ENCODE data around the gene EPSTI1. TPM values are rescaled to one million over a fixed set of nuclear protein-coding genes. Genes with fewer than 3 reads are reported as not detected.
"Not testable (repeated sequence)": the region's sequence is repeated elsewhere in the genome, so short reads cannot be mapped to it uniquely, and the experiment has no call there.

The EPSTI1 gene
- total RNA-seq, 1 experiment from 2014 or later = 2.4 TPM

DNA sequence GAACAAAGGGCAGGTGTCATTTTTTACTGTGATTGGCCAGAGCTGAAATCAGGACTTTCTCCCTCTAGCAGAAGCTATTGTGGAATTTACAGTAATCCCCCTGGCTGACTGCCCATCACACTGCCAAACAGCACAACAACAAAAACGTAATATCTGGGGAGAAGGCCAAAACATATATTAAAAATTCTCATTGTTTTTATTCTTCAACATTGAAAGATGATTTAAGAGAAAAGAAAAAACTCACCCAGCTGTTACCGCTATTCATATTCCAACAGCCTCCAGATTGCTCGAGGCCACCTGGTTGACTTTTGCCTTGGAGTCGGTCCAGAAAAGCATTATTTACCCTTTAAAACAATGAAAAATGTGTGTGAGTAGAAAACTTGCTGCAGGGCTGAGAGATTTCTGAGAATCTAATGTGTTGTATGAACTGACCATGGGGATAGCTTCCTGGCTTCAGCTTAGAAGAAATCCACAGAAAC lies 97.2 kb downstream of the EPSTI1 start:
- no peak for DNase-seq (ENCODE audit: low spot score)

DNA sequence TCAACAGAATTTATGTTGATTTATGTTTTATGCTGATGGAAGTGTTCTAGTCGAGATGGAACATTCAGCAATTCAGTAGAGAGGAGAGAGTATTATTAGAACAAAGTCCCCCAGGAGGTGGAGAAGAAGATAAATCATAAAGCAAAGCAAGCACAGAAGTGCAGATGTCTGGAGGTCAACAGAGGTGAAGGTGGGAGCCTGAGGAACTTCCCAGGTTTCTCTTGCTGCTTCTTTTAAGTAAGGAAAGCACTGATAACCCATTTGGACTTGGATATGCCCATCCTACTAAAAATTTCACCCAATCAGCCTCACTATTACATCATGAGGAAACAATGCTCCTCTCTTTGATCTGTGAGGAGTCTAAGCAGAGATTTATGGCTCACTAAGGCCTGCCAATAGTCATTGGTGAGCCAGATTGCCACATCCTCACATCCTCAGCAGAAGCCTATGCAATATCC lies 98.8 kb downstream of the EPSTI1 start:
- DNase-seq (ENCODE audit: low spot score) = no peak

DNA sequence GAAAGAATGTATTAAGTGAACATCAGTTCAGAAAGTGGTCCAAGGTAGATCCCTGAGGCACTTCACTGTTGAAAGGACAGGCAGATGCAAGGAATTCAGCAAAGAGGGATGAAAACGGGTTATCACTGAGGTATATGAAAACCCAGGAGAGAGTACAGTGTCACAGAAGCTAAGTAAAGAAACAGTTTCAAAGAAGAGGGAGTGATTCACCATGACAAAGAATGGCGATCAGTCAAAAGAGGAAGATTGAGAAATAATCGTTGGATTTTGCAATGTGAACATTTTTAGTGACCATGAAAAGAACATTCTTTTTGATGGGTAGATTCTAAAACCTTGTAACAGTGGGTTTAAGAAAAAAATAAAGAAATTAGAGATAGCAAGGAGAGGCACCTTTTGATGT lies 99.3 kb downstream of the EPSTI1 start:
- DNase-seq (ENCODE audit: low spot score) = no peak

DNA sequence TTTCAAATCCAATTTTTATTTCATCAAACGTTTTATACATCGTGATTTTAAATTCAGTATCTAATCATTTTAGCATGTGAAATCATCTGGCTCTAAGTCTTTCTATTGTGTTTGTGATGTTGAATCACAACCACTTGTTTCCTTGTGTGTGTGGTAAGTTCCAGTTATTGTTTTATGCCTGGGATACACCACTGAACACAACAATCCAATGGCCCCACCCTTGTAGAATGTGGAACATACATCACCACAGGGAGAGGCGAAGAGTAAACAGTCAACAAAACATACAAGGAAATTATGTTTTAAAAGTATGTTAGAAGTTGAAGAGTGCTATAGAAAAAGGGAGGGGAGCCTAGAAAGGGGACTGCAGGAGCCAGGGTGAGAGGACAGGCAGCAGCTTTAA lies 100.5 kb downstream of the EPSTI1 start:
- no peak for DNase-seq (ENCODE audit: low spot score)

DNA sequence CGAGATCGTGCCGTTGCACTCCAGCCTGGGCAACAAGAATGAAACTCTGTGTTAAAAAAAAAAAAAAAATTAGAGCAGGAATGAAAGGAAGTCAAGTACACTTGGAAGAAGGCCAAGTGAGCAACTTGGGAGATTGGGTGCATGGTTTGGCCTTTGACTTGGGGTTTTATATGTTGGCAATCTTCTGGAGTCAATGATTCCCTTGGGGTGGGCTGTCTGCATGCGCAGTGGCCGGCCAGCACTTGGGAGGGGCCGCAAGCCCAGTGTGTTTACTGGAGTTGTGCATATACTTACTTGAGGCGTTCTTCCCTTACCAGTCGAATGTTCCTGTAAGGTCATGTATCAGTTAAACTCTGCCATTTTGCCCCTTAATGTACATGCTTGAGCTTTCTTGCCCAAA lies 106.7 kb downstream of the EPSTI1 start:
- DNase-seq (ENCODE audit: low spot score) = no peak

DNA sequence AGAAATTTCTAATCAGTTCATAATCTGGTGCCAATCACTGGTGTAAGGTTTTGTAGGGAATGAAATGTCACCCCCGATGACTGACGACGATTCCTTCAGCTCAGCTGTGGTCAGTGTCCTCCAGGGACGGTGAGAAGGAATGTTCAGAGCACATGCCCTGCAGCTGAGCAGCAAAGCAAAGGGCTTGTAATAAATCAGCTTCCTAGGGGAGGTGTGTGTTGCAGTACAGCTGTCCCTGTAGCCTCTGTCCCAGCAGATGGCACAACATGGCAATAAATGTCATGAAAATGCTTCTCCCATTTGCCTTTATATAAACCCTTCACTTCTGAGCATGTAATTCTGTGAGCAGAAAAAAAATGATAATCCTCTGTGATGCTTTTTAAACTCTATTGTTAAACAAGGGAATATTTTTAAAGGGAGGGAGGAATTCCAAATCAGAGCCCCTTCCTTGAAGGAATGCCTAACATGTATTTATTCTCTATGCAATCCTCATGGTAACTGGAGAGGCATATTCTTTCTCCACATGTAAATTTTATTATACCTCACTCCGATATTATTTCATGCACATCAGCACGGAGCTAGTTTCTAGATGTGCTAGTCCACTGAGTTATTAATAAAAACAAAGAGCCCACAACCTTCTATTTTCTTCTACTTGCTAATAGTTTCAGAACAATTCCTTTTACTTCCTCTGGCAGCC lies 108.1 kb downstream of the EPSTI1 start:
- DNase-seq (ENCODE audit: low spot score) = peak; percentile 56

DNA sequence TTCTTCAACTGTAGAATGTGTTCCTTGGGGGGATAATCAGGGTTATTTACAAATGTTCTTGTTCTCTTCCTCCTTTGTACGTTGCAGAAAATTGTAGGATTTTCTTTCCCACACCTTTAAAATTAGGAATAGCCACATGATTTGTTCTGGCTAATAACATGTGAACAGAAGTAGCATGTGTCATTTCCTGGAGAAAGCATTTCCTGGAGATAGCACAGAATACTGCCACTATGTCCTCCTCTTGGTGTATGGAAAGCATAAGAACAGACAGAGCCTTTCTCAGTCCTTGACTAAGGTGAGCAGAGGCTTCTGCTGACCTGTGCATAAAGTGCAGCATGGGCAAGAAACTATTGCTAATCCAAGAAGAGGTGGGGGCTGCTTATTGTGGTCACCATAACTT lies 108.9 kb downstream of the EPSTI1 start:
- peak; percentile 16 for DNase-seq (ENCODE audit: low spot score)

DNA sequence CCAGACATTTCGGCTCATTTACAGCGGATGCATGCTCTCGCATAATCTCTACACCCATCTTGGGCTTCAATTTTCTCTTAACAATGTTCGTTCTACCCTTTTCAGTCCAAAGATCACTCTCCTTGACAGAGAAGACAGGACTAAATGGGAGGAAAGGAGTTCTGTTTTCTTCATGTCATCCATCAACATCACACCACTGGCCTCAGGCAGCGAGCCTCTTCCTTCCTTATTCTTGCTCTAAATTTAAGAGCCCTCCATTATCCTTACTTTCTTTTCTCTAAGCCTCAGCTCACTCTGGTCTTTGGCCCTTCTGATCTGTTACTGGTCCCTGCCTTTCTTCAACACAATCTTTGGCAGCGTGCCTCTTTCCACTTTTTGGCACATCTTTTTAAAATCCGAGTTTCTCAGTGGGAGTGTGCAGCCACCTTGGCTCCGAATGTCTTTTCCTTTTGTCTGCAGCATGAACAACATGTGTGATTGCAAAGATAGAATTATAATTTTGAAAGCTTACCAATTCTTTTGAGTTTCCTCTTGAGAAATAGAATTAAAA lies 111.9 kb downstream of the EPSTI1 start:
- DNase-seq (ENCODE audit: low spot score) = no peak

DNA sequence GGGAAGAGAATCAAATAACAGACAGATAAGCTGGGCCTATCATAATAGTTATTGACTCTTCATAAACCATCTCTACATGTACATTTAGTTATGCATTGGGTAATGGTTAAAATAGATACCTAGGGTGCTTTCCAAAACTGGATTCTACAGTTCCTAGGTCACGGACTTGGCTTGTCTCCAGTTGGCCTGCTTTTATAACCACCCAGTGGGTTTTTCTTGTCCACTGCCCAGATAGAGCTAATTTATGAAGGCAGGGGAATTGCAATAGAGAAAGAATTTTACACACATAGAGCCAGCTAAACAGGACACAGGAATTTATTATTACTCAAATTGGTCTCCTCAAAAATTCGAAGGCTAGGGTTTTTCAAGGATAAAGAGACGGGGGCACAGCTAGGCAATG lies 113.3 kb downstream of the EPSTI1 start:
- DNase-seq (ENCODE audit: low spot score) = no peak

DNA sequence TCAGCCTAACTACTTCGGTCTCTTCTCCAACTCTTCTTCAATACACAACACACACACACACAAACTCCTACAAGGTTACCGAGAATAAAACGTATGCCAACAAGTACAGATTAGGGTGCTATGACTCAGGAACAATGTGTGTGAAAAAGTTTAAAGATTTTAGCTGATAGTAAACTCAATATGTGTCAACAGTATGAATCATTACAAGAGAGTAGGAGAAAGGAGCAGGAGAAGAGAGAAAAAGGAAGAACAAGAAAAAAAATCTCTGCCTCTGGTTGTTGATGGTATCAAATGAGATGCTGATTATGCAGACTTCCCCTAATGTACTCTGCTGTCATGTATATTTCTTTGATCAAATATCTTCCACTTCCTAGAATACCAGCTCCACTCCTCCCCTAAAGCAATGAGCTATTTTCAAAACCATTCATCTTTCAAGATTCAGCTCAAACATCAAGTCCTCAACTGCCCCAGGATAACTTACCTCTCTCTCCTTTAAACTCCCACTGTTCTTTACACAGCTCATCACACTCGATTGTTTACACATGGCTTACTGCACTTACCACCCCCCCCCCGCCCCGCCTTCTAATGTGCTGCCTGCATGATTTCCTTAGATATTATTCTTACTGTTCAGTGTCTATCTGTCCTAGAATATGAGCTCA lies 115.0 kb downstream of the EPSTI1 start:
- peak; percentile 42 for DNase-seq (ENCODE audit: low spot score)

DNA sequence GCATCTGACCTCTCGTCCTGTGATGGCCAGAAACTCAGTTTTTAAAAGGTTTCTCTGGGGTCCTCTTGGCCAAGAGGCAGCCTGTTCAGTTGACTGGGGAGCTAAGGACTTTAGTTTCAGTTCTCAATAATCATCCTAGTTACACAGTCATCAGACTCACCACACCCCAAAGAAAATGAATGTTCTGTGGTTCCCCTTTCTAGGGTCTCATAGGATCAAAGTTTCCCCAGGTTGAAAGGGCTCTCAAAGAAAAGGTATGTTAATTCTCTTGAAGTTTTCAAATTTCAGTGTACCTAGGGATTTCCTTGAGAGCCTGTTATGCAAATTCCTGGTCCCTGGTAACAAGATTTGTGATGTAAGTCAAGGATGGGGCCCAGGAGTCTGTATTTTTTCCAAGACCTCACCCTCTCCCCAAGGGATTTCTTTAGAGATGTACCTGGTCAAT lies 115.7 kb downstream of the EPSTI1 start:
- DNase-seq (ENCODE audit: low spot score) = no peak

DNA sequence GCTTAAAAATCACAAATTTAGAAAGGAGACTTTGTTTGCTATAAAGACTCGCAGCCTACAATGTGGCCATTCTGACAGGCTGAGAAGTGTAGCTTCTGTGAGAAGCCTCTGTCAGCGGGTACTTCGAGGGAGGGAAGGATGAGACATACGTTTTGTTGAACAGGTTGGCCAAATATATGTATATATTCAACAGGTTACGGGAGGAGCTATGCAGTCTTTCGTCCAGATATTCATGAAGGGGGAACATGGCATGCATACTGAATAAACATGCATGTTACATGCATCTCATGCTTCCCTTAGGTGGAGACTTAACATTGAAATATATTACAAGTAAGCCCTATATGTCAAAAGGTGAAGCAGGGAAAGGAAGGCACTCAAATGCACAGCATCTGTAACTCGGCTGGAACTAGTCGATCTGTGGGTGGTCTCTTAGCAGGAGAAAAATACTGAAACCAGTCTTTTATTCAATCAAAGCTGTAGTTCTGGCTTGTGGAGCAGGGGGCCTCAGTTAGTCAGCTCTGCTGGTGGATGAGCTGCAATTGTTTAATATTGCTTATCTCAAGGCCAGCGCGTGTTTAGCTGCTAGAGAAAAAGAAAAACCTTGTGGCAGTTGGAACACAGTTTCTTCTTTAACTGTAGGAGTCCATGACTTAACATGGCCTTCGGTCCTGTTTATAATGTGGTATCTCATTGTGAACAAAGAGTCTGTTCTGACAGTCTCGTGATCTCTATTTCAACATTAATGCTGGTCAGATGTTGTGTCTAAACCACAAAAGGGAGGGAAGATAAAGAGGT lies 116.4 kb downstream of the EPSTI1 start:
- no peak for DNase-seq (ENCODE audit: low spot score)

DNA sequence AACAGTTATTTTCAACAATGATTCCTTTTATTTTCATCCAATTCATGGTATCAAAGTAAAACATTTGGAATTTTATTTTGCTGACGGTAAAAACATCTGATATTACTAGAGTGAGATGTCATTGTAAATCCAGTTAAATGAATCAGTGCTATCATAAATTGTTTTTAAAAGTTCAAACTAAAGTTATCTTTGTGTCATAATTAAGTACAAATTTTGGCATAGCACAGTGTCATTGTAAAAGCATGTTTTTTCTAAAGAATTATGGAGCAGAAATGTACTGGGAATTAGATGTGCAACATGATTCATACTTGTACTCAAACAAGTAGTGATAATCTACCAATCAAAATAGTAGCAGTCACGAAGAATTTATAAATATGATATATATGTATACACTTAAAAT lies 117.8 kb downstream of the EPSTI1 start:
- no peak for DNase-seq (ENCODE audit: low spot score)

DNA sequence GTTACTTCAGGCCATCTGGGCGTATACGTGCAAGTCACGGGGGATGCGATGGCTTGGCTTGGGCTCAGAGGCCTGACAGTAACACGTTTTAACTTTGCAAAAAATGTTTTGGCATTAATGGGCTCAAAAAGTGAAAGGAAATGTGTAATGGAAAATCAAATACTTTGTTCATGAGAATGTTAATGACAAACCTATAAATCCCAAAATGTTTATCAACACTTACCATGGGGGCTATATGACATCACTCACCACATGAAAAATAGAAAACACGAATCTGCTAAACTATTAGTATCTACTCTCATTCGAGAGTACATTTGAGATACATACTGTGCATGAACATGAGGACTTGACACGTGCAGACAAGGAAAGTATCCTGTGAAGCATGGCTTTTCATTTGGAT lies 119.0 kb downstream of the EPSTI1 start:
- DNase-seq (ENCODE audit: low spot score) = no peak

DNA sequence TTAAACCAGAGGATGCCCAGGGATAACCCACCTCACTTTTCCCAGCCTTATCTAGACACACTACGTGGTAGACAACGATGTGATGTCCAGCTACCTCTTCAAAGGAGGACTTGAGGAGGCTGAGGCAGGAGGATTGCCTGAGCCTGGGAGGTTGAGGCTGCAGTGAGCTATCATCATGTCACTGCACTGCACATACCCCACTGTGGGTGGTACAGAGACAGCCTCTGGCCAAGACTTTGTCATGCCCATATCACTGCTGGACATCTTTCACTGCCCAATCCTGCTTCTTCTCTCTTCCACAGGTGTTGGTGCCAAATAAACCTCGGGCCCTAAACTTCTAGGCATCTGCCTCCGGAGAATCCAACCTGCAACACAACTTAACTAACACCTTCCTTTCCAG lies 124.8 kb downstream of the EPSTI1 start:
- no peak for DNase-seq (ENCODE audit: low spot score)

DNA sequence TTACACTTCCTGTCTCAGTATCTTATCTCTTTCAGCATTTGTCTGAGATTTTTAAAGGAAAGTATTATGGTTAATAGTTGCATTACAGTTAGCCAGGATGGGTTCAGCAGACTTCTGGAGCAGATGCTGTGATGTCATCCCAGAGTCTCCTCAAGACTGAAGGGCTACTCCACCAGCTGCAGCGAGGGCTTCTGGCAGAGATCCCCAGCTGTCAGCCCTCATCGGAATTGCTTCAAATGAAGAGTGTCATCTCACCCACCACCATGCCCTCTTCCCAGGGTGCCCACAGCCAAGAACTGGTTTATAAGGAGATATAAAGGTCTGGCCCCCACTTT lies 126.3 kb downstream of the EPSTI1 start:
- DNase-seq (ENCODE audit: low spot score) = no peak

DNA sequence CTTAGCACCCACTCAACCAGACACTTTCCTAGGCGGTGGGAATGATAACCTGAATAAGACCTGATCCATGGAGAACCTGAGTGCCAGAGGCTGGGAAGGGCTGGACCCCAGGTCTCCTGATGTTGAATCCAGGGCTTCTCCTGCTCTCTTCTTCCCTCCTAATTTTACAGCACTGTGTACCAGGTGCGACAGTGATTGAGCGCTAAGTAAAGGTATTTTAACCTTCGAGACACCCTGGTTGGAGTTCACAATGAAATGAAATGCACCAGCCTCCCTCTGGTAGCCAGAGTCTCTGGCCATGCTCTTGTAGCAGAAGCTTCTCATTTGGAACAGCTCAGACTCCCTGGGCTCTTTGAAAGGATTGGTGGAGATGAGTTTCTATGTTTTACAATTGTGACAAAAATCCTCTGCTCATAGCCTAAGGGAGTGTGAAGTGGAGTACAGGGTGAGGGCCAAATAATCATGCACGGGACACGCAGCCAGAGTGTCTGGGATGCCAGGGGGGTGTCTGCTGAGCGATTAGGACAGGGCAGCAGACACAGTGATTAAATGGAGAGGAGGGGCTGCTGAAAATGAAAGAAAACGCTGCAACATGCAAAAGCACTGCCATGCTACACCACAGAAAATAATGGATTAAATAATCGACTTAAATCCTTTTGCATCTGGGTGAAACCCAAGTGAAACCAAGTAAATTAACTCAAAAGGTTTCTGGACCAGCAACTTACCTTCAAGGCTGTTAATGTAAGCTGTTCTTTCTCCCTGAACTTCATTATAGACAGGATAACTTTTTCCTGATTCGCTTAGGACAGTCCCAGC lies 126.9 kb downstream of the EPSTI1 start:
- no peak for DNase-seq (ENCODE audit: low spot score)

DNA sequence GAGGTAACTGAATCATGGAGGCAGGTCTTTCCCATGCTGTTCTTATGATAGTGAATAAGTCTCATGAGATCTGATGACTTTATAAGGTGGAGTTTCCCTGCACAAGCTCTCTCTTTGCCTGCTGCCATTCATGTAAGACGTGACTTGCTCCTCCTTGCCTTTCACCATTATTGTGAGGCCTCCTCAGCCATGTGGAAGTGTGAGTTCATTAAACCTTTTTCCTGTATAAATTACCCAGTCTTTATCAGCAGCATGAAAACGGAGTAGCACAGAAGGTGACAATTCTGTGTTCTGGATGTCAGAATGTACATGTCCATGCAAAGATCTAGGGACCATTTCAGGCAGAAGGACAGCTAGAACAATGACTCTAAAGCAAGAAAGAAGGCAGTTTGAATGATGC lies 129.7 kb downstream of the EPSTI1 start:
- DNase-seq (ENCODE audit: low spot score) = not testable (repeated sequence)

DNA sequence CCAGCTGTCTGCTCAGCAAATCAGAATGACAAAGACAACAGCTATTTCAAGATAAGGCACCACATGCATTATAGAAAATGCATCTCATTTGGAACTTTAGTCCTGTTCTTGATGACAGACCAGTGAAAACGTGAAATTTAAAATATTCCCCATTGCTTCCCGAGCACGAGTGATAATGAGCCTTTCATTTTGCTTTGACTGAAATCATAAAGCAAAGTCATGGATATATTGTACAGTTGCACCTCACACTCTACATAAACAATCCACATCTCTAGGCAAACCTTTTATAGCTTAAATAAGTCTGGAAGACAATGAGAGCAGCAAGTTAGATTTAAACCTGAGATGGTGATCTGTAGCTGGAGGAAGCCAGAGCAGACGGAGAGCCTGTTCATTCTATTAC lies 131.6 kb downstream of the EPSTI1 start:
- DNase-seq (ENCODE audit: low spot score) = no peak

DNA sequence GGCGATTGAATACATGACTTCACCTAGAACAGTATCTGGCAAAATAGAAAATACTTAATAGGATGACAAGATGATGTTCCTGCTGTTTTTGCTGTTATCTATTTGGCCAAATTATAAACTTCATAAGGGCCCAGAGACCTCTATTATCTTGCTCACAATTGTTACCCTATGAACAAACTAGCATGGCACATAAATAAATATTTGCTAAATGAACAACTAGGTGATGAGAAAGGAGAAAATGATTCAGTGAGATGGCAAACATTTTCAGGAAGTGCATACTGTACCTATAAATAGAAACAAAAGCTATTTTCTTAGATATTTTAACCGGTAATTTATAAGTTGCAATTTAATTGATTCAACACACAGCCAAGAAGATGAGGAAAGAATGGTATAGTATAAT lies 132.3 kb downstream of the EPSTI1 start:
- DNase-seq (ENCODE audit: low spot score) = no peak

DNA sequence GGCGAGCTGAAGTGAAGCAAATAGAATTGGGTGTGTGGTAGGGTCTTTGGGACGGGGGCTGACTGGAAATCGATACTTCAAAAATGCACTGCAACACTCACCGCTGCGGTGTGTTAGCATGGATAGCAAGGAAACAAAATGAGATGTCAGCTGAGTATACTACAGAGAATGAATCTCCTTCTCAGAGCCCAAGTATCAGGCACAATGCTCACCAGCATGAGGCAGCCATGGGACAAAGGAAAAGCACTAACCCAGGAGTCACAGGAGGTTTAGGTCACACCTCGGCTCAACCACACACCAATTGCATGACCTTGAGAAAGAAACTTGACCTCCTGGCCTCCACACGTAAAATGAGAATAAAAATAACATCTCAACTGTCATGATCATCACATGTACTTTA lies 136.6 kb downstream of the EPSTI1 start:
- DNase-seq (ENCODE audit: low spot score) = no peak

DNA sequence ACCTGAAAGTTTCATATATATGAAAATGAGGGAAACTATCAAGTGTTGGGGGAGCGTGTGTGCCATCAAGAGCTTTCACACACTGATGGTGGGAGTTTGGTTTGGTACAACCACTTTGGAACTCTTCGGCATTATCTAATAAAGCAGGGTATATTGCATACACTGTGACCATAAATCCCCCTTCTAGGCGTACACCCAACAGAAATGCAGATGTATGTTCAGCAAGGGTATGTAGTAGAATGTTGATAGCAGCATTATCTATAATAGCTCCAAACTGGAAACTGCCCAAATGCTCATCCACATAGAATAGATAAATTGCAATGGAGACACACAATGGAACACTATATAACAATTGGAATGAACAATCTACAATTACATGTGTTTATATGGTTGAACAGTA lies 139.9 kb downstream of the EPSTI1 start:
- DNase-seq (ENCODE audit: low spot score) = no peak
